Measurements from ENCODE around the gene OPCML.

OPCML gene

GRCh38 chr11:132499661-132500060 is 1032.6 kb downstream of the OPCML start:
- H3K4me3 ChIP-seq (ENCODE audit: low read depth, low read length) = no peak overlapping the region
- TF ChIP-seq, protein P1, sequence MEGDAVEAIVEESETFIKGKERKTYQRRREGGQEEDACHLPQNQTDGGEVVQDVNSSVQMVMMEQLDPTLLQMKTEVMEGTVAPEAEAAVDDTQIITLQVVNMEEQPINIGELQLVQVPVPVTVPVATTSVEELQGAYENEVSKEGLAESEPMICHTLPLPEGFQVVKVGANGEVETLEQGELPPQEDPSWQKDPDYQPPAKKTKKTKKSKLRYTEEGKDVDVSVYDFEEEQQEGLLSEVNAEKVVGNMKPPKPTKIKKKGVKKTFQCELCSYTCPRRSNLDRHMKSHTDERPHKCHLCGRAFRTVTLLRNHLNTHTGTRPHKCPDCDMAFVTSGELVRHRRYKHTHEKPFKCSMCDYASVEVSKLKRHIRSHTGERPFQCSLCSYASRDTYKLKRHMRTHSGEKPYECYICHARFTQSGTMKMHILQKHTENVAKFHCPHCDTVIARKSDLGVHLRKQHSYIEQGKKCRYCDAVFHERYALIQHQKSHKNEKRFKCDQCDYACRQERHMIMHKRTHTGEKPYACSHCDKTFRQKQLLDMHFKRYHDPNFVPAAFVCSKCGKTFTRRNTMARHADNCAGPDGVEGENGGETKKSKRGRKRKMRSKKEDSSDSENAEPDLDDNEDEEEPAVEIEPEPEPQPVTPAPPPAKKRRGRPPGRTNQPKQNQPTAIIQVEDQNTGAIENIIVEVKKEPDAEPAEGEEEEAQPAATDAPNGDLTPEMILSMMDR (IDR thresholded peaks at IDR 0.05; ENCODE audit: borderline replicate concordance, insufficient read depth, low read depth, low read length) = no peak

GRCh38 chr11:132496341-132496740 is 1036.0 kb downstream of the OPCML start:
- no peak overlapping the region for H3K4me3 ChIP-seq (ENCODE audit: low read depth, low read length)
- TF ChIP-seq, protein P1 (IDR thresholded peaks at IDR 0.05; ENCODE audit: borderline replicate concordance, insufficient read depth, low read depth, low read length) = no peak

- TF ChIP-seq, protein P1 (IDR thresholded peaks at IDR 0.05; ENCODE audit: borderline replicate concordance, insufficient read depth, low read depth, low read length) = no peak
- H3K4me3 ChIP-seq (ENCODE audit: low read depth, low read length) = no peak overlapping the region
Observed at GRCh38 chr11:132493801-132494200, 1038.5 kb downstream of the OPCML start.

DNA sequence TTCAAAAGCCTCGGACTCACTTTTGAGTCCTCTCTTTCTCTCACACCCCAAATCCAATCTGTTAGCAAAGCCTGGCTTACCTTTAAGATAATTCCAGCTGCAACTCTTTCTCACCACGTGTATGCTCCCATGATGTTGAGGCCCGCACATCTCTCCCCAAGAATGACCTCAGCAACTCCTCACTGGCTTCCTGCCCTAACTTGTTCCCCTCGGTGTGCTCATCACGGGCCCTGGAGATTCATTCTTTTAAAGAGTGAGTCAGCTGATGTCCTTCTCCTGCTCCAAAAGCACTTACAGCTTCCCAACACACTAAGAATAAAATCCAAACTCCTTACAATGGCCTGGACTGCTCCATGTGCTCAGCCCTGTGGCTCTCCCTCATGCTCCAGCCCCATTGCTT is 1041.3 kb downstream of the OPCML start:
- H3K4me3 ChIP-seq (ENCODE audit: low read depth, low read length) = no peak overlapping the region
- TF ChIP-seq, protein P1 (IDR thresholded peaks at IDR 0.05; ENCODE audit: borderline replicate concordance, insufficient read depth, low read depth, low read length) = no peak

GRCh38 chr11:132486060-132486459 is 1046.2 kb downstream of the OPCML start:
- TF ChIP-seq, protein P1 (IDR thresholded peaks at IDR 0.05; ENCODE audit: borderline replicate concordance, insufficient read depth, low read depth, low read length) = no peak

GRCh38 chr11:132475026-132475425 is 1057.3 kb downstream of the OPCML start:
- TF ChIP-seq, protein P1 (IDR thresholded peaks at IDR 0.05; ENCODE audit: borderline replicate concordance, insufficient read depth, low read depth, low read length) = no peak
- no peak overlapping the region for H3K4me3 ChIP-seq (ENCODE audit: low read depth, low read length)

More at GRCh38 chr11:132486060-132486459, 1046.2 kb downstream of the OPCML start:
- no peak overlapping the region for H3K4me3 ChIP-seq (ENCODE audit: low read depth, low read length)

DNA sequence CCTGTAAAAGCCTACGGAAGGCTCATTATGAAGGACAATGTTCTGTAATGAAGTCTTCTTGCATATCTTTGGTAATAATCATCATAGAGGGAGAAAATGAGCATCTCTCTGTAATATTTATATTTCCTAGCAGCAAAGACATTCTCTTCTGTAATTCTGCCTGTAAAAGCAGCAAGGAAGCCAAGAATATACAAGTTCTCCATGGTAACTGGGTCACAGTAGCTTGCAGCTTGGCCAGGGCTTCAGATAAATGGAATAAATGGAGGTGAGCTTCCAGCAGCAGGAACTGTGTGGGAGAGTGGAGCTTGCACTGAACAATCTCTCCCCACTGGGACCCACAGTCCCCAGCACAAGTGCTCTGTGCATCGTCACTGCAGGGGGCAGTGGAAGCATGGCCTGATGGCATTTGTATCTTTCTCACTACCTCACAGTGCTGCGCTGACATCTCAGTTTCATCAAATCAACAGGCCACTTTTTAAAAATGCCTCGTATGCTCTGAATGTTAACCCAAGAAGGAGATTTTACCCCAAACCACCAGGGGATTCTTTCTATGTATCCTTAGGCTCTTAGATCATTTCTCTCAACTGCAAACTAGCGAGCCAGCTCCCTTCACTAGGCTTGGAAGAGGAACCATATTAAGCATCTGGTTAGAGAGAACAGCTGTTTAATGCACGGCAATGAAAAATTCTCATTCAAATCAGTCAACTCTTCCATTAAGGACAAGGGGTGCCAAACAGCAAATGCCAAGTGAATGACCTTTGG is 1059.7 kb downstream of the OPCML start:
- no peak overlapping the region for H3K4me3 ChIP-seq (ENCODE audit: low read depth, low read length)
- TF ChIP-seq, protein P1 (IDR thresholded peaks at IDR 0.05; ENCODE audit: borderline replicate concordance, insufficient read depth, low read depth, low read length) = no peak
